GM19023 (cell line): ENCODE results near the gene ATP8B1.
"Not testable (repeated sequence)": the region's sequence is repeated elsewhere in the genome, so short reads cannot be mapped to it uniquely, and the experiment has no call there.

Experiments
- ATAC-seq: cut with Tn5 transposase; IDR thresholded peaks from one replicate; pipeline ENCODE4 v1.9.1; 2021; ENCODE audit warnings: mild to moderate bottlenecking, moderate library complexity; ENCODE audit not compliant: unreplicated experiment

The ATP8B1 gene

GRCh38 chr18:57733861-57734260 is 69.3 kb downstream of the ATP8B1 start:
- no peak for ATAC-seq

- no peak for ATAC-seq
Measured at GRCh38 chr18:57730146-57730545, 73.0 kb downstream of the ATP8B1 start.

GRCh38 chr18:57728941-57729511 is 74.1 kb downstream of the ATP8B1 start:
- no peak for ATAC-seq

- no peak for ATAC-seq
Measured at GRCh38 chr18:57727952-57728807, 74.9 kb downstream of the ATP8B1 start.

GRCh38 chr18:57719211-57719935 is 83.7 kb downstream of the ATP8B1 start:
- ATAC-seq, result not testable (repeated sequence)

GRCh38 chr18:57716549-57716948 is 86.6 kb downstream of the ATP8B1 start:
- no peak for ATAC-seq

- ATAC-seq, result no peak
Measured at GRCh38 chr18:57715671-57716070, 87.4 kb downstream of the ATP8B1 start.

- ATAC-seq, result no peak
Measured at GRCh38 chr18:57715073-57715472, 88.0 kb downstream of the ATP8B1 start.

GRCh38 chr18:57710226-57710625 is 92.9 kb downstream of the ATP8B1 start:
- no peak for ATAC-seq

GRCh38 chr18:57709335-57709734 is 93.8 kb downstream of the ATP8B1 start:
- ATAC-seq, result no peak

- no peak for ATAC-seq
Measured at GRCh38 chr18:57708288-57708687, 94.8 kb downstream of the ATP8B1 start.

- ATAC-seq, result no peak
Measured at GRCh38 chr18:57705832-57706595, 97.1 kb downstream of the ATP8B1 start.

- no peak for ATAC-seq
Measured at GRCh38 chr18:57705011-57705410, 98.1 kb downstream of the ATP8B1 start.

- ATAC-seq, result no peak
Measured at GRCh38 chr18:57698571-57699276, 104.4 kb downstream of the ATP8B1 start.

- ATAC-seq, result no peak
Measured at GRCh38 chr18:57697426-57697825, 105.7 kb downstream of the ATP8B1 start.

GRCh38 chr18:57696271-57696670 is 106.8 kb downstream of the ATP8B1 start:
- ATAC-seq, result no peak

GRCh38 chr18:57691363-57691762 is 111.8 kb downstream of the ATP8B1 start:
- no peak for ATAC-seq

GRCh38 chr18:57687970-57688369 is 115.1 kb downstream of the ATP8B1 start:
- no peak for ATAC-seq

GRCh38 chr18:57683470-57683869 is 119.6 kb downstream of the ATP8B1 start:
- no peak for ATAC-seq
